ENCODE data around the gene TYW1.
"Not testable (repeated sequence)": the region's sequence is repeated elsewhere in the genome, so short reads cannot be mapped to it uniquely, and the experiment has no call there.

DNA sequence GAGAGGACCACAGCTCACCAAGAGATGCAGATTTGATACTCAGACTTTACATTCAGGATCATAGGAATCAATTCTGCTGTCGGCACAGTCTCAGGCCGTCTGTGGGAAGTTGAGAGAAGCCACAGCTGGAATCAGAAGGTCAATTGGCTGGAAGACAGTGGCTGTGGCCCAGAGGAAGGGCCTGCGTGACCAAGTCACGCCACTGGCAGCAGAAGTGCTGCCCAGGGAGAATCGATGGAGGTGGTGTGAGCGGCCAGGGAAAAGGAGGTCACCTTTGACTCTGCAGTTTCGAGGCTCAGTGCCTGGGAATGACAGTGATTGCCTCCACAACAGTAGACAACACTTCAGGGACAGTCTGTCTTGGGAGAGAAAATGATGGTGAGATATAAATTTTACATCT is 239.6 kb downstream of the TYW1 start:
- TF ChIP-seq, protein P1, sequence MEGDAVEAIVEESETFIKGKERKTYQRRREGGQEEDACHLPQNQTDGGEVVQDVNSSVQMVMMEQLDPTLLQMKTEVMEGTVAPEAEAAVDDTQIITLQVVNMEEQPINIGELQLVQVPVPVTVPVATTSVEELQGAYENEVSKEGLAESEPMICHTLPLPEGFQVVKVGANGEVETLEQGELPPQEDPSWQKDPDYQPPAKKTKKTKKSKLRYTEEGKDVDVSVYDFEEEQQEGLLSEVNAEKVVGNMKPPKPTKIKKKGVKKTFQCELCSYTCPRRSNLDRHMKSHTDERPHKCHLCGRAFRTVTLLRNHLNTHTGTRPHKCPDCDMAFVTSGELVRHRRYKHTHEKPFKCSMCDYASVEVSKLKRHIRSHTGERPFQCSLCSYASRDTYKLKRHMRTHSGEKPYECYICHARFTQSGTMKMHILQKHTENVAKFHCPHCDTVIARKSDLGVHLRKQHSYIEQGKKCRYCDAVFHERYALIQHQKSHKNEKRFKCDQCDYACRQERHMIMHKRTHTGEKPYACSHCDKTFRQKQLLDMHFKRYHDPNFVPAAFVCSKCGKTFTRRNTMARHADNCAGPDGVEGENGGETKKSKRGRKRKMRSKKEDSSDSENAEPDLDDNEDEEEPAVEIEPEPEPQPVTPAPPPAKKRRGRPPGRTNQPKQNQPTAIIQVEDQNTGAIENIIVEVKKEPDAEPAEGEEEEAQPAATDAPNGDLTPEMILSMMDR (IDR thresholded peaks at IDR 0.05) = not testable (repeated sequence)
- TF ChIP-seq POLR2AphosphoS5 (IDR thresholded peaks at IDR 0.05); POLR2A (IDR thresholded peaks at IDR 0.05; ENCODE audit: low read depth); EP300 (IDR thresholded peaks at IDR 0.05): not testable (repeated sequence)

Data from esophagus muscularis mucosa (tissue), 4 donors.